ENCODE results near the gene SMYD5.

GRCh38 chr2:73238976-73239375, 24.9 kb downstream of the SMYD5 start:
- TF ChIP-seq CTCF (IDR thresholded peaks at IDR 0.05): no peak
- no peak for TF ChIP-seq EP300 (IDR thresholded peaks at IDR 0.05)
- no peak for TF ChIP-seq POLR2A (IDR thresholded peaks at IDR 0.05; ENCODE audit: low read depth)
